ENCODE results near the gene CNTNAP2. TPM values are rescaled to one million over a fixed set of nuclear protein-coding genes. Genes with fewer than 3 reads are reported as not detected.

The CNTNAP2 gene
- total RNA-seq, 4 donors from 2014 or later = 0.25 to 0.89 (median 0.30) TPM; not detected in 1

DNA sequence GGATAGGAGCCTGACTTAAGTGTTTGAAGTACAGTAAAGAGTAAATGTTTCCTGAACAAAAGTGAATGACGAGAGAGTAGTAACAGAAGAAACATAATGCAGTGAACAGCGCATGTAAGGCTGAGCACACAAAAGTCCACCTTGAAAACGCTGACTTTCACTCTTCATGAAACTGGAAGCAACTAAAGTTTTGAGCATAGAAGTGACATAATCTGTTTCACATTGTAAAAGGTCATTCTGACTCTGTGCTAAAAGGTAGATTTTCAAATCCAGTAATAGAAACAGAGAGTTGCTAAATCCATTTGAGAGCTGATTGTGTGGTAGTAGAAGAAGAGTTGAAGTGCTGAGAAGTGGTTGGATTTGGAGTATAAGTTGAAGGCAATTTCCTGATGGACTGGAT, 1037.0 kb downstream of the CNTNAP2 start:
- H3K27ac ChIP-seq = no peak overlapping the region
- no peaks in the 10 kb centered on the region for H3K9me3 ChIP-seq
- H3K4me1 ChIP-seq = no peaks in the 10 kb centered on the region
- WGBS = 91% methylated on average over 3 of the region's 3 CpGs
- no peak overlapping the region for H3K4me3 ChIP-seq
- TF ChIP-seq POLR2AphosphoS5 (IDR thresholded peaks at IDR 0.05) = no peak
- TF ChIP-seq, protein P1, sequence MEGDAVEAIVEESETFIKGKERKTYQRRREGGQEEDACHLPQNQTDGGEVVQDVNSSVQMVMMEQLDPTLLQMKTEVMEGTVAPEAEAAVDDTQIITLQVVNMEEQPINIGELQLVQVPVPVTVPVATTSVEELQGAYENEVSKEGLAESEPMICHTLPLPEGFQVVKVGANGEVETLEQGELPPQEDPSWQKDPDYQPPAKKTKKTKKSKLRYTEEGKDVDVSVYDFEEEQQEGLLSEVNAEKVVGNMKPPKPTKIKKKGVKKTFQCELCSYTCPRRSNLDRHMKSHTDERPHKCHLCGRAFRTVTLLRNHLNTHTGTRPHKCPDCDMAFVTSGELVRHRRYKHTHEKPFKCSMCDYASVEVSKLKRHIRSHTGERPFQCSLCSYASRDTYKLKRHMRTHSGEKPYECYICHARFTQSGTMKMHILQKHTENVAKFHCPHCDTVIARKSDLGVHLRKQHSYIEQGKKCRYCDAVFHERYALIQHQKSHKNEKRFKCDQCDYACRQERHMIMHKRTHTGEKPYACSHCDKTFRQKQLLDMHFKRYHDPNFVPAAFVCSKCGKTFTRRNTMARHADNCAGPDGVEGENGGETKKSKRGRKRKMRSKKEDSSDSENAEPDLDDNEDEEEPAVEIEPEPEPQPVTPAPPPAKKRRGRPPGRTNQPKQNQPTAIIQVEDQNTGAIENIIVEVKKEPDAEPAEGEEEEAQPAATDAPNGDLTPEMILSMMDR (IDR thresholded peaks at IDR 0.05) = no peak
- H3K27me3 ChIP-seq = no peaks in the 10 kb centered on the region
- DNase-seq (ENCODE audit: low spot score in 2 of 2) = no peak
- H3K36me3 ChIP-seq = no peaks in the 10 kb centered on the region

GRCh38 chr7:147161405-147161804, 1044.8 kb downstream of the CNTNAP2 start:
- Histone ChIP-seq H3K9me3 (no peaks in the 10 kb centered on the region), H3K27me3 (no peaks in the 10 kb centered on the region), H3K27ac (no peak overlapping the region), H3K4me1 (no peaks in the 10 kb centered on the region), H3K4me3 (no peak overlapping the region), H3K36me3 (no peaks in the 10 kb centered on the region)
- WGBS = 86% methylated on average over 1 of the region's 1 CpG
- DNase-seq (ENCODE audit: low spot score in 2 of 2) = no peak
- no peak for TF ChIP-seq EP300 (IDR thresholded peaks at IDR 0.05)
- TF ChIP-seq, protein P1 (IDR thresholded peaks at IDR 0.05) = no peak
- TF ChIP-seq POLR2A (IDR thresholded peaks at IDR 0.05) = no peak
- no peak for TF ChIP-seq POLR2AphosphoS5 (IDR thresholded peaks at IDR 0.05)

GRCh38 chr7:147170341-147171012, 1053.9 kb downstream of the CNTNAP2 start:
- 50% methylated on average over 13 of the region's 14 CpGs for WGBS
- TF ChIP-seq, protein P1 (IDR thresholded peaks at IDR 0.05) = no peak
- TF ChIP-seq EP300 (IDR thresholded peaks at IDR 0.05) = no peak
- TF ChIP-seq POLR2A (IDR thresholded peaks at IDR 0.05) = no peak
- no peak for TF ChIP-seq POLR2AphosphoS5 (IDR thresholded peaks at IDR 0.05)
- Histone ChIP-seq H3K4me1 (no peaks in the 10 kb centered on the region), H3K27ac (no peak overlapping the region), H3K27me3 (no peaks in the 10 kb centered on the region), H3K36me3 (no peaks in the 10 kb centered on the region), H3K4me3 (no peak overlapping the region), H3K9me3 (no peaks in the 10 kb centered on the region)
- DNase-seq (ENCODE audit: low spot score in 2 of 2) = no peak

DNA sequence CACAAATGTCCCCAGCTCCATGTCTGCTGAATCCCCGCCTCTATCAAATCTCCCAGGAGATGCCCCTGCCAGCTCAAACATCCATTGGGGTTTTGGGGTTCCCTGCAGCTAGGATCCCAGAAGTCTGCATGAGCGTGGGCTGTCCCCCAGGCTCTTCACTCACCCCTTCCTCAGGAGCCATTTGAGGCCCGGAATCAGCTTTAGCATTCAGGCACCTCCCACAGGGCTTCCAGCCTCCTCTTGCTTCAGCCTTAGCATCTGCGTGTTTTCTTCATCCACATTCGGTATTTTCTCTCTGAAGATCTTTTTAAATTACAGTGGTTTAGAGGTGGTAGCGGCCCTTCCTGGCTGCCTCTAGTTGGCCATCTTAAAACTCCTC, 1054.4 kb downstream of the CNTNAP2 start:
- no peak for TF ChIP-seq POLR2AphosphoS5 (IDR thresholded peaks at IDR 0.05)
- TF ChIP-seq, protein P1 (IDR thresholded peaks at IDR 0.05) = no peak
- TF ChIP-seq EP300 (IDR thresholded peaks at IDR 0.05) = no peak
- TF ChIP-seq POLR2A (IDR thresholded peaks at IDR 0.05) = no peak
- no peak overlapping the region for H3K4me3 ChIP-seq
- no peaks in the 10 kb centered on the region for H3K36me3 ChIP-seq
- WGBS = 71% methylated on average over 6 of the region's 6 CpGs
- no peak overlapping the region for H3K27ac ChIP-seq
- no peak for DNase-seq (ENCODE audit: low spot score in 2 of 2)
- H3K4me1 ChIP-seq = no peaks in the 10 kb centered on the region
- H3K27me3 ChIP-seq = no peaks in the 10 kb centered on the region
- H3K9me3 ChIP-seq = no peaks in the 10 kb centered on the region

DNA sequence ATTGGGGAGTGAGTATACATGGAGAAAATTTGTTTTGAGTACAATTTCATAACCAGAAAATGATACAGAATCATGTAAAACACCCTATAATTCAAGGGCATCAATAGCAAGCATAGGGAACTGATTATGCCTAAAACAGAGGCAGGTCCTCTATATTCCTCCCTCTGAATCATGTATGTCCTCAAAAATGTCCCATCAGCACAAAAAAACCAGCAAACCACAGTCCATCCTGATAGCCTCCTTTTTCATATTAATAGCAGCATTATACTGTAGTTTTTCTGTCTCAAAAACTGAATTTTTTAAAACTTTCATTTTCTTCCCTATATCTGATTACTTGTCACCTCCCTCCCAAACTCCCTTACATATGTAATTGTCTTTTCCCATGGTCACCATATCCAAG, 1057.3 kb downstream of the CNTNAP2 start:
- no peaks in the 10 kb centered on the region for H3K9me3 ChIP-seq
- no peaks in the 10 kb centered on the region for H3K4me1 ChIP-seq
- DNase-seq (ENCODE audit: low spot score in 2 of 2) = no peak
- no peak for TF ChIP-seq POLR2AphosphoS5 (IDR thresholded peaks at IDR 0.05)
- no peaks in the 10 kb centered on the region for H3K27me3 ChIP-seq
- H3K4me3 ChIP-seq = no peak overlapping the region
- no peak overlapping the region for H3K27ac ChIP-seq
- H3K36me3 ChIP-seq = no peaks in the 10 kb centered on the region

DNA sequence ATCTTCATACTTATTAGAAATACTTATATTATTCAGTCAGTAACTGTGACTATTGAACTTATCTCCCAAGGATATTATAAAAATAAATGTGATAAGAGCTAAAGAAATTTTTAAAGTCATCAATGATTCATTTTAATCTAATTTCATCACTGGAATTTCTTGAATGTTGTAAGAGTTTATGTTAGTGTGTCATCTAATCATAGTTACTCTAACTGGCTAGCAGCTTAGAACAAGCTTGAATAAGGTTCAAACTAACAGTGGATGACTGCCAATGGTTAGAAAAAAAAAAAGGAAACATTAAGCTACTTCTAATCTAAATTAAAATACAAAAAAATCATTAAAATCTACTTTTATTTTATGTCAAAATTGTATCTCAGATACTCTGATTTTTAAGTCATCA, 1066.3 kb downstream of the CNTNAP2 start:
- no peak overlapping the region for H3K4me3 ChIP-seq
- no peaks in the 10 kb centered on the region for H3K4me1 ChIP-seq
- no peaks in the 10 kb centered on the region for H3K27me3 ChIP-seq
- no peak for DNase-seq (ENCODE audit: low spot score in 2 of 2)
- H3K27ac ChIP-seq = no peak overlapping the region
- TF ChIP-seq EP300 (IDR thresholded peaks at IDR 0.05) (no peak), POLR2AphosphoS5 (IDR thresholded peaks at IDR 0.05) (no peak), POLR2A (IDR thresholded peaks at IDR 0.05) (no peak)
- TF ChIP-seq, protein P1 (IDR thresholded peaks at IDR 0.05) = no peak
- H3K36me3 ChIP-seq = no peaks in the 10 kb centered on the region
- no peaks in the 10 kb centered on the region for H3K9me3 ChIP-seq

All from suprapubic skin (tissue), 4 donors.